ENCODE measurements around the gene GPR42. TPM values are rescaled to one million over a fixed set of nuclear protein-coding genes. Genes with fewer than 3 reads are reported as not detected.

GPR42 gene
- total RNA-seq, 1 experiment from 2014 or later: not detected

GRCh38 chr19:35349614-35350521 is 21.0 kb upstream of the GPR42 start:
- intact Hi-C loops (cut with micrococcal nuclease): loop anchor here (10.0 kb wide), 1 partner anchor 365 kb away; the partner anchor contains the start of gene KMT2B
- no TSS peak for BruUV-seq (replicated peaks)
- POLR2A ChIA-PET: no interaction called here

More at GRCh38 chr19:35349614-35350521, 21.0 kb upstream of the GPR42 start:
- no peaks in the 10 kb centered on the region for H3K36me3 ChIP-seq (ENCODE audit: control insufficient read depth in 1 of 2, insufficient read depth in 2 of 2, low read length in 2 of 2)
- no peak overlapping the region for H3K4me2 ChIP-seq (ENCODE audit: low read length)
- ChIA-PET CTCF (no interaction called here), RAD21 (ENCODE audit: low non-redundant PET in 1 of 2, low total read pairs in 2 of 2, uncharacterized antibody in 2 of 2, unreplicated experiment in 2 of 2) (no interaction called here)
- no peaks in the 10 kb centered on the region for H3K9me3 ChIP-seq (ENCODE audit: control insufficient read depth in 1 of 2, insufficient read depth in 1 of 2, low read depth in 1 of 2, low read length in 2 of 2)
- no peaks in the 10 kb centered on the region for H3K27me3 ChIP-seq (ENCODE audit: insufficient read depth, low read length)
- DNase-seq (ENCODE audit: low read depth, low spot score): no peak
- no peak overlapping the region for H3K4me3 ChIP-seq (replicated peaks in 1 of 2; ENCODE audit: low read depth in 1 of 2, low read length in 2 of 2)
- no peak for ATAC-seq
- H3K9me2 ChIP-seq (ENCODE audit: insufficient read depth): no peaks in the 10 kb centered on the region
- no peak overlapping the region for H3K27ac ChIP-seq (ENCODE audit: low read depth, low read length)
- no peaks in the 10 kb centered on the region for H4K20me1 ChIP-seq (ENCODE audit: insufficient read depth)
- H3K9ac ChIP-seq (ENCODE audit: low read length): no peak overlapping the region
- no peaks in the 10 kb centered on the region for H3K79me2 ChIP-seq (ENCODE audit: insufficient read depth, low read length)
- H3K4me1 ChIP-seq (ENCODE audit: control insufficient read depth in 1 of 2, insufficient read depth in 2 of 2, low read length in 2 of 2): peaks cover 0 to 7% of the 10 kb centered on the region in 2 experiments; a peak in 1 of 4 replicates
- H2AFZ ChIP-seq (ENCODE audit: low read depth, low read length, poor library complexity, severe bottlenecking): no peak overlapping the region
- TF ChIP-seq JUND (IDR thresholded peaks at IDR 0.05): no peak
- no peak for TF ChIP-seq EGR1 (IDR thresholded peaks at IDR 0.05; ENCODE audit: low read depth)
- no peak for TF ChIP-seq POLR2AphosphoS5 (IDR thresholded peaks at IDR 0.05; ENCODE audit: low read depth, low read length)
- no peak for TF ChIP-seq CEBPB (IDR thresholded peaks at IDR 0.05; ENCODE audit: low read depth)
- no peak for TF ChIP-seq SIN3A (IDR thresholded peaks at IDR 0.05; ENCODE audit: low read depth)
- no peak for TF ChIP-seq FOSL1 (IDR thresholded peaks at IDR 0.05; ENCODE audit: low read depth)
- no peak for TF ChIP-seq ELF1 (IDR thresholded peaks at IDR 0.05; ENCODE audit: borderline replicate concordance, low read depth)
- TF ChIP-seq POLR2A (IDR thresholded peaks at IDR 0.05; ENCODE audit: borderline replicate concordance, extremely low read depth, insufficient read depth, insufficient read length): no peak
- TF ChIP-seq CBX3 (IDR thresholded peaks at IDR 0.05; ENCODE audit: low read depth): no peak
- no peak for TF ChIP-seq ZBTB33 (IDR thresholded peaks at IDR 0.05; ENCODE audit: extremely low read depth, insufficient replicate concordance, low read length)
- no peak for TF ChIP-seq YY1 (IDR thresholded peaks at IDR 0.05; ENCODE audit: extremely low read depth, insufficient replicate concordance, low read depth, low read length)
- no peak for TF ChIP-seq ZFX (IDR thresholded peaks at IDR 0.05)
- TF ChIP-seq, protein P1, sequence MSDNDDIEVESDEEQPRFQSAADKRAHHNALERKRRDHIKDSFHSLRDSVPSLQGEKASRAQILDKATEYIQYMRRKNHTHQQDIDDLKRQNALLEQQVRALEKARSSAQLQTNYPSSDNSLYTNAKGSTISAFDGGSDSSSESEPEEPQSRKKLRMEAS (IDR thresholded peaks at IDR 0.05): no peak
- TF ChIP-seq EZH2phosphoT487 (IDR thresholded peaks at IDR 0.05; ENCODE audit: borderline replicate concordance): no peak
